HepG2 (cell line): Measurements from ENCODE around the gene ABCB6. TPM values are rescaled to one million over a fixed set of nuclear protein-coding genes. Genes with fewer than 3 reads are reported as not detected.
A peak's percentile ranks its signal among the peaks of the same experiment; 100 is the strongest.

Source experiments
- CC2D1A ChIP-seq: sonication (generic); formaldehyde crosslinking; IDR thresholded peaks from 2 replicates; pipeline ENCODE4 v1.8.1; 2023; ENCODE audit warnings: mild to moderate bottlenecking, missing genetic modification reagents
- ELF1 ChIP-seq: sonication (generic); formaldehyde crosslinking; IDR thresholded peaks from 2 replicates; pipeline ENCODE4 v1.4.0; 2020; ENCODE audit warnings: missing genetic modification reagents
- ELF4 ChIP-seq: sonication (generic); formaldehyde crosslinking; IDR thresholded peaks from 2 replicates; pipeline ENCODE4 v1.5.0; 2020; ENCODE audit warnings: missing genetic modification reagents, mild to moderate bottlenecking, moderate library complexity, borderline replicate concordance
- GATAD2A ChIP-seq: IDR thresholded peaks from 2 replicates; pipeline ENCODE4 v1.6.1; 2016
- HOXA5 ChIP-seq: sonication (generic); formaldehyde crosslinking; IDR thresholded peaks from 2 replicates; pipeline ENCODE4 v1.4.0; 2020; ENCODE audit warnings: missing genetic modification reagents
- LBX2 ChIP-seq: sonication (generic); formaldehyde crosslinking; IDR thresholded peaks from 2 replicates; pipeline ENCODE4 v1.5.0; 2020; ENCODE audit warnings: missing genetic modification reagents, mild to moderate bottlenecking, borderline replicate concordance
- NCOA1 ChIP-seq: sonication (generic); formaldehyde crosslinking; IDR thresholded peaks from 2 replicates; pipeline ENCODE4 v1.9.0; 2021; ENCODE audit warnings: missing genetic modification reagents
- NKX3-1 ChIP-seq: sonication (generic); formaldehyde crosslinking; IDR thresholded peaks from 2 replicates; pipeline ENCODE4 v1.5.0; 2020; ENCODE audit warnings: missing genetic modification reagents
- REPIN1 ChIP-seq: sonication (generic); formaldehyde crosslinking; IDR thresholded peaks from 2 replicates; pipeline ENCODE4 v1.8.0; 2022; ENCODE audit warnings: missing genetic modification reagents, low read depth, mild to moderate bottlenecking, borderline replicate concordance
- SIX1 ChIP-seq: sonication (generic); formaldehyde crosslinking; IDR thresholded peaks from 2 replicates; pipeline ENCODE4 v1.4.0; 2020; ENCODE audit warnings: missing genetic modification reagents, borderline replicate concordance
- SP4 ChIP-seq: sonication (generic); formaldehyde crosslinking; IDR thresholded peaks from 2 replicates; pipeline ENCODE4 v1.8.1; 2023; ENCODE audit warnings: mild to moderate bottlenecking, missing genetic modification reagents
- TARDBP ChIP-seq: sonication (generic); formaldehyde crosslinking; IDR thresholded peaks from 2 replicates; pipeline ENCODE4 v1.8.0; 2022; ENCODE audit warnings: mild to moderate bottlenecking, missing genetic modification reagents
- THYN1 ChIP-seq: sonication (generic); formaldehyde crosslinking; IDR thresholded peaks from 2 replicates; pipeline ENCODE4 v1.8.1; 2023; ENCODE audit warnings: low read depth, mild to moderate bottlenecking, moderate library complexity, missing genetic modification reagents, borderline replicate concordance
- ZNF20 ChIP-seq: sonication (generic); formaldehyde crosslinking; IDR thresholded peaks from 2 replicates; pipeline ENCODE4 v1.4.0; 2020; ENCODE audit warnings: mild to moderate bottlenecking, moderate library complexity, missing genetic modification reagents
- ZNF33A ChIP-seq: sonication (generic); formaldehyde crosslinking; IDR thresholded peaks from 2 replicates; pipeline ENCODE4 v1.5.1; 2020; ENCODE audit warnings: missing genetic modification reagents, mild to moderate bottlenecking, moderate library complexity, borderline replicate concordance
- ZNF550 ChIP-seq: sonication (generic); formaldehyde crosslinking; IDR thresholded peaks from 2 replicates; pipeline ENCODE4 v1.4.0; 2020; ENCODE audit warnings: mild to moderate bottlenecking, missing genetic modification reagents, borderline replicate concordance
- ZNF883 ChIP-seq: sonication (generic); formaldehyde crosslinking; IDR thresholded peaks from 2 replicates; pipeline ENCODE4 v1.5.1; 2020; ENCODE audit warnings: mild to moderate bottlenecking, missing genetic modification reagents; ENCODE audit errors: not compliant biosample characterization
- polyA plus RNA-seq, 8 experiments: library from polyadenylated mRNA; depleted of rRNA in 3 of 8; stranded (reverse) in 7 of 8; unstranded in 1 of 8; fragments of >200 nt; fragmentation: Illumina TruSeq in 4 of 8; extraction: Trizol in 4 of 8; gene quantifications; 2 replicates each; pipeline versions ENCODE4 v1.2.1 to v1.2.3, GENCODE V29; 2011 to 2016; ENCODE audit warnings: low read depth in 4 of 8, missing spikeins in 1 of 8, mixed read lengths in 1 of 8; ENCODE audit not compliant: insufficient read depth in 1 of 8
- total RNA-seq, 5 experiments: library from RNA; depleted of rRNA; stranded (reverse); fragments of >200 nt; fragmentation: Illumina TruSeq; extraction: Trizol; gene quantifications; 2 replicates each; pipeline ENCODE4 v1.2.3, GENCODE V29; 2016; ENCODE audit warnings: low read depth in 1 of 5
- TF ChIP-seq, protein P1 (sequence below), 2 experiments: fragments of 450-650 bp in 1 of 2; sonication (generic) in 1 of 2; formaldehyde crosslinking; IDR thresholded peaks; 2 replicates each; pipeline versions ENCODE4 v1.5.0 to v1.8.0; 2020 to 2022; ENCODE audit warnings: mild to moderate bottlenecking in 1 of 2, missing genetic modification reagents in 1 of 2
- TF ChIP-seq, protein P2 (sequence below): IDR thresholded peaks from 2 replicates; pipeline ENCODE4 v1.4.0; 2020; ENCODE audit warnings: mild to moderate bottlenecking, missing genetic modification reagents
- TF ChIP-seq, protein P3 (sequence below), 2 experiments: IDR thresholded peaks; 2 replicates each; pipeline ENCODE4 v1.6.1; 2011 to 2012; ENCODE audit warnings: low read length in 2 of 2, borderline replicate concordance in 1 of 2, low read depth in 1 of 2, mild to moderate bottlenecking in 1 of 2, moderate library complexity in 1 of 2

Gene ABCB6
- total and polyA plus RNA-seq, 2 of the 13 experiments (the other 11 are each of a cell fraction or from before 2014, with no cell fraction given): 91.1 to 137 TPM

DNA sequence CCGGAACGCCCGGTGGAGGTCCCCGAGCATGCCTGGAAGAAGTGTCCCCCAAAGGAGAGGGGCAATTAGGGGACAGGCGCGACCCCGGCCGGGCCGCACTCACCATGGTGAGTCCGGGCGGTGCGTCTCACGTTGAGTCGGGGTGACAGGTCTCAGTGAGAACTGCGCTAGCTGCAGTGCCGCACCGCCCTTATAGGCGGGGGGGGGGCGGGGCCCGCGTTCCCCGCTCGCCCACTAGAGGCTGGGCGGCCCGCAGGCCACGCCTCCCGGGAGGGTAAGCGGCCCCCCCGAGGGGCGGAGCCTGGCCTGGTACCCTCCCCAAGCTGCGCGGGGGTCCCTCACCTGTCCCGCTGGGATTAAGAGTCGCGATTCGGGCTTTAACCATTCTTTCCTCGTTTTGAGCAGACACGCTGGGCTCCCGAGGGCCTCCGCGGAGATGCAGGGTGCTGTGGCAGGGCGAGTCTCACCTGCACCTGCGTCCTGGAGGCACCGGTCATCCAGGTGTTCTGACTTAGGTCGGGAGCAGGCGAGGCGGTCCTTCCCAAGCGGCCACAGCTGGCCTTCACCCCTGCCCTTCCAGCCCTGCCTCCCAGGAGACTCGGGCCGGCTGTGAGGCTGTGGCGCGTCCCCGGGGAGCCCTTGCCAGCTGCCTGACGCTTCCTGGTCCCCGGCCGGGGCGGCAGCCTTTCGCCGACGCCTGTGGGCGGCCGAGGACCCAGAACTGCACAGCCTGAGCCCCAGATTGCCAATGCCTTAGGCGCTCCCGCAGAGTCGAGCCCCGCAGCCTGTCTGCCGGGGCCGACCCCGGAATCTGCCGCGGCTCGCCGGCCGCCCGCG, 35.2 kb upstream of the ABCB6 start, which contains the start of gene TUBA4A (continued):
- TF ChIP-seq, protein P1, sequence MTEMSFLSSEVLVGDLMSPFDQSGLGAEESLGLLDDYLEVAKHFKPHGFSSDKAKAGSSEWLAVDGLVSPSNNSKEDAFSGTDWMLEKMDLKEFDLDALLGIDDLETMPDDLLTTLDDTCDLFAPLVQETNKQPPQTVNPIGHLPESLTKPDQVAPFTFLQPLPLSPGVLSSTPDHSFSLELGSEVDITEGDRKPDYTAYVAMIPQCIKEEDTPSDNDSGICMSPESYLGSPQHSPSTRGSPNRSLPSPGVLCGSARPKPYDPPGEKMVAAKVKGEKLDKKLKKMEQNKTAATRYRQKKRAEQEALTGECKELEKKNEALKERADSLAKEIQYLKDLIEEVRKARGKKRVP (CRISPR knock-in tag; IDR thresholded peaks at IDR 0.05): 0 out of 4 replicates have a peak, but pooled peaks of 1 of the 2 experiments have one; percentile 34
- TF ChIP-seq SIX1: no peak
- 0 out of 2 replicates have a peak, but pooled peaks have one; percentile 49 for TF ChIP-seq HOXA5 (CRISPR knock-in tag)
- TF ChIP-seq SP4 (CRISPR knock-in tag): peak; percentile 86
- no peak for TF ChIP-seq NCOA1 (CRISPR knock-in tag)
- TF ChIP-seq REPIN1: no peak
- TF ChIP-seq THYN1 (CRISPR knock-in tag): no peak
- 0 out of 2 replicates have a peak, but pooled peaks have one; percentile 21 for TF ChIP-seq NKX3-1 (CRISPR knock-in tag)
- no peak for TF ChIP-seq ELF4 (CRISPR knock-in tag)
- TF ChIP-seq TARDBP: 0 out of 2 replicates have a peak, but pooled peaks have one; percentile 43
- peak; percentile 97 for TF ChIP-seq ZNF883 (CRISPR knock-in tag)
- TF ChIP-seq LBX2 (CRISPR knock-in tag): no peak
- TF ChIP-seq CC2D1A (CRISPR knock-in tag): no peak
- no peak for TF ChIP-seq ZNF20 (CRISPR knock-in tag)
- peak; percentile 62; the same call in 1 of the 2 replicates for TF ChIP-seq ELF1
- no peak for TF ChIP-seq ZNF33A
- TF ChIP-seq ZNF550: no peak
- TF ChIP-seq, protein P2, sequence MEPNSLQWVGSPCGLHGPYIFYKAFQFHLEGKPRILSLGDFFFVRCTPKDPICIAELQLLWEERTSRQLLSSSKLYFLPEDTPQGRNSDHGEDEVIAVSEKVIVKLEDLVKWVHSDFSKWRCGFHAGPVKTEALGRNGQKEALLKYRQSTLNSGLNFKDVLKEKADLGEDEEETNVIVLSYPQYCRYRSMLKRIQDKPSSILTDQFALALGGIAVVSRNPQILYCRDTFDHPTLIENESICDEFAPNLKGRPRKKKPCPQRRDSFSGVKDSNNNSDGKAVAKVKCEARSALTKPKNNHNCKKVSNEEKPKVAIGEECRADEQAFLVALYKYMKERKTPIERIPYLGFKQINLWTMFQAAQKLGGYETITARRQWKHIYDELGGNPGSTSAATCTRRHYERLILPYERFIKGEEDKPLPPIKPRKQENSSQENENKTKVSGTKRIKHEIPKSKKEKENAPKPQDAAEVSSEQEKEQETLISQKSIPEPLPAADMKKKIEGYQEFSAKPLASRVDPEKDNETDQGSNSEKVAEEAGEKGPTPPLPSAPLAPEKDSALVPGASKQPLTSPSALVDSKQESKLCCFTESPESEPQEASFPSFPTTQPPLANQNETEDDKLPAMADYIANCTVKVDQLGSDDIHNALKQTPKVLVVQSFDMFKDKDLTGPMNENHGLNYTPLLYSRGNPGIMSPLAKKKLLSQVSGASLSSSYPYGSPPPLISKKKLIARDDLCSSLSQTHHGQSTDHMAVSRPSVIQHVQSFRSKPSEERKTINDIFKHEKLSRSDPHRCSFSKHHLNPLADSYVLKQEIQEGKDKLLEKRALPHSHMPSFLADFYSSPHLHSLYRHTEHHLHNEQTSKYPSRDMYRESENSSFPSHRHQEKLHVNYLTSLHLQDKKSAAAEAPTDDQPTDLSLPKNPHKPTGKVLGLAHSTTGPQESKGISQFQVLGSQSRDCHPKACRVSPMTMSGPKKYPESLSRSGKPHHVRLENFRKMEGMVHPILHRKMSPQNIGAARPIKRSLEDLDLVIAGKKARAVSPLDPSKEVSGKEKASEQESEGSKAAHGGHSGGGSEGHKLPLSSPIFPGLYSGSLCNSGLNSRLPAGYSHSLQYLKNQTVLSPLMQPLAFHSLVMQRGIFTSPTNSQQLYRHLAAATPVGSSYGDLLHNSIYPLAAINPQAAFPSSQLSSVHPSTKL (CRISPR knock-in tag): no peak; the same call in 1 of the 2 replicates
- TF ChIP-seq GATAD2A (CRISPR knock-in tag): no peak
- TF ChIP-seq, protein P3, sequence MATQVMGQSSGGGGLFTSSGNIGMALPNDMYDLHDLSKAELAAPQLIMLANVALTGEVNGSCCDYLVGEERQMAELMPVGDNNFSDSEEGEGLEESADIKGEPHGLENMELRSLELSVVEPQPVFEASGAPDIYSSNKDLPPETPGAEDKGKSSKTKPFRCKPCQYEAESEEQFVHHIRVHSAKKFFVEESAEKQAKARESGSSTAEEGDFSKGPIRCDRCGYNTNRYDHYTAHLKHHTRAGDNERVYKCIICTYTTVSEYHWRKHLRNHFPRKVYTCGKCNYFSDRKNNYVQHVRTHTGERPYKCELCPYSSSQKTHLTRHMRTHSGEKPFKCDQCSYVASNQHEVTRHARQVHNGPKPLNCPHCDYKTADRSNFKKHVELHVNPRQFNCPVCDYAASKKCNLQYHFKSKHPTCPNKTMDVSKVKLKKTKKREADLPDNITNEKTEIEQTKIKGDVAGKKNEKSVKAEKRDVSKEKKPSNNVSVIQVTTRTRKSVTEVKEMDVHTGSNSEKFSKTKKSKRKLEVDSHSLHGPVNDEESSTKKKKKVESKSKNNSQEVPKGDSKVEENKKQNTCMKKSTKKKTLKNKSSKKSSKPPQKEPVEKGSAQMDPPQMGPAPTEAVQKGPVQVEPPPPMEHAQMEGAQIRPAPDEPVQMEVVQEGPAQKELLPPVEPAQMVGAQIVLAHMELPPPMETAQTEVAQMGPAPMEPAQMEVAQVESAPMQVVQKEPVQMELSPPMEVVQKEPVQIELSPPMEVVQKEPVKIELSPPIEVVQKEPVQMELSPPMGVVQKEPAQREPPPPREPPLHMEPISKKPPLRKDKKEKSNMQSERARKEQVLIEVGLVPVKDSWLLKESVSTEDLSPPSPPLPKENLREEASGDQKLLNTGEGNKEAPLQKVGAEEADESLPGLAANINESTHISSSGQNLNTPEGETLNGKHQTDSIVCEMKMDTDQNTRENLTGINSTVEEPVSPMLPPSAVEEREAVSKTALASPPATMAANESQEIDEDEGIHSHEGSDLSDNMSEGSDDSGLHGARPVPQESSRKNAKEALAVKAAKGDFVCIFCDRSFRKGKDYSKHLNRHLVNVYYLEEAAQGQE (IDR thresholded peaks at IDR 0.05; ENCODE audit: borderline replicate concordance in 1 of 2, low read depth in 1 of 2, low read length in 2 of 2): peak in 1 of 2 experiments; percentile 21; a peak in 1 of 4 replicates
